Occipital lobe (tissue), 2 donors: Measurements from ENCODE around the gene MBNL1. TPM values are rescaled to one million over a fixed set of nuclear protein-coding genes. Genes with fewer than 3 reads are reported as not detected.
"Not testable (repeated sequence)": the region's sequence is repeated elsewhere in the genome, so short reads cannot be mapped to it uniquely, and the experiment has no call there.

Source experiments
- DNase-seq: peaks from one replicate; lab custom pipeline; 2025; lab: John Stamatoyannopoulos, UW
- total RNA-seq: library from RNA; depleted of rRNA; stranded (reverse); fragments of >200 nt; gene quantifications from one replicate; pipeline ENCODE4 v1.2.3, GENCODE V29; 2014

The MBNL1 gene
- total RNA-seq, 1 donor from 2014 or later, result 68.5 TPM

DNA sequence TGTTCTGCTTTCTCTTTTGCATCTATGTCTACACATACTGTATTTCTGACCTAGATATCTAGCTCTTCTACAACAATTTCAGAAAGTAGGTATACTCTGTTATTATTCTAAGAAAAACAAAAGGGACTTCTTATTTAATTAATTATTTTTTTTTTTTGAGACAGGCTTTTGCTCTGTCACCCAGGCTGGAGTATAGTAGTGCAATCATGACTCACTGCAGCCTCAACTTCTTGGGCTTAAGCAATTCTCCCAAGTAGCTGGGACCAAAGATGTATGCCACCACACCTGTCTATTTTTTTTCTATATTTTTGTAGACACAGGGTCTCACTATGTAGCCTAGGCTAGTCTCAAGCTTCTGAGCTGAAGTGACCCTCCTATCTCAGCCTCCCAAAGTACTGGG lies 130.6 kb downstream of the MBNL1 start:
- no peak for DNase-seq

DNA sequence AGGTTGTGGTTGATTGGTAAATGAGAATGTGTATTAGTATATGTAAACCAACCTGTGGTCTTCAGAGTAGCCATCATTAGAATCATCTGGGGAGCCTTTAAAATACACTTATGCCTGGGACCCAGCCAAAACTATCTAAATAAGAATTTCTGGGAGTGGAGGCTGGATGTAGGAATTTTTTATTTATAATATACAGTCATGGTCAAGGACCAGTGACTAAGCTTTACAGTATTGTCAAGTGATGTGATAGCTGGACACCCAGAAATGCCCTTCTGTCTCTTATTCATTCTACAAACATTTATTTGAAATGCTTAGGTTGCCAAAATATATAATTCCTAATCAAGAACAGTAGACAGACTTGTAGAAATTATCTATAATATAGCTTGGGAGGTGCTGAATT lies 132.2 kb downstream of the MBNL1 start:
- no peak for DNase-seq

DNA sequence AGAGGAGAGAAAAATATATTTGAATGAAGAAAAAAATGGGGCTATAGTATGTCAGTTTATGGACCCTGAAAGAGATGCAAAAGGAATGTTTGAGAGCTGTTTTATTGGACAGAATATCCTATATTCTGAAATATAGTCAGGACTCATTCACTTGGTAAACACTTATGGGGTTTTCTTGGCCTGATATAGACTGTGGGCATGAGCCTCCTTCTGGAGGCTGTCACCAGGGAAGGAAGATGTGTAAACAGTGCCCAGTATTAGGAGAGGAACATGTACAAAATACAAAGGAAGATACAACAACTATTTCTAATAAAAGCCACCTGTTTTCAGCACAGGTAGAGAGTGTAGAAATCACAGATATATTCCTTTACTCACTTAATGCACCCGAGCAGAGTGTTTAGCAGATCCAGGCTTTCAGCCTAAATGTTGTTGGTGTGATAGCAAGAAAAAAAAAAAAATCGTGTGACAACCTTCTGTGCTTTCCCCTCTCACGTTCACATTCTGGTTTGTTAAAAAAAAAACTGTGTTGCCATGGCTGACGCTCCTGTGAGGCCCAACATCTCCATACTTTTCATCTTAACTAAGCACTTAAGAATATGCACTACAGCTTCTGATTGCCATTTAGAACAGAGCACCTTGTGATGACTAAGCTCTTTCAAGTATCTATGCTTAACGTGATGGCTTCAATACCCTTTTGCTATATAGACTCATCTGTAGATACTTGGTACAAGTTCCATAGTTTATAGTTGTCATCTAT lies 134.1 kb downstream of the MBNL1 start:
- DNase-seq, result no peak

GRCh38 chr3:152403632-152404066 lies 134.9 kb downstream of the MBNL1 start:
- DNase-seq, result peak; percentile 25

- no peak for DNase-seq
These were observed 136.2 kb downstream of the MBNL1 start for GRCh38 chr3:152404976-152405375.

DNA sequence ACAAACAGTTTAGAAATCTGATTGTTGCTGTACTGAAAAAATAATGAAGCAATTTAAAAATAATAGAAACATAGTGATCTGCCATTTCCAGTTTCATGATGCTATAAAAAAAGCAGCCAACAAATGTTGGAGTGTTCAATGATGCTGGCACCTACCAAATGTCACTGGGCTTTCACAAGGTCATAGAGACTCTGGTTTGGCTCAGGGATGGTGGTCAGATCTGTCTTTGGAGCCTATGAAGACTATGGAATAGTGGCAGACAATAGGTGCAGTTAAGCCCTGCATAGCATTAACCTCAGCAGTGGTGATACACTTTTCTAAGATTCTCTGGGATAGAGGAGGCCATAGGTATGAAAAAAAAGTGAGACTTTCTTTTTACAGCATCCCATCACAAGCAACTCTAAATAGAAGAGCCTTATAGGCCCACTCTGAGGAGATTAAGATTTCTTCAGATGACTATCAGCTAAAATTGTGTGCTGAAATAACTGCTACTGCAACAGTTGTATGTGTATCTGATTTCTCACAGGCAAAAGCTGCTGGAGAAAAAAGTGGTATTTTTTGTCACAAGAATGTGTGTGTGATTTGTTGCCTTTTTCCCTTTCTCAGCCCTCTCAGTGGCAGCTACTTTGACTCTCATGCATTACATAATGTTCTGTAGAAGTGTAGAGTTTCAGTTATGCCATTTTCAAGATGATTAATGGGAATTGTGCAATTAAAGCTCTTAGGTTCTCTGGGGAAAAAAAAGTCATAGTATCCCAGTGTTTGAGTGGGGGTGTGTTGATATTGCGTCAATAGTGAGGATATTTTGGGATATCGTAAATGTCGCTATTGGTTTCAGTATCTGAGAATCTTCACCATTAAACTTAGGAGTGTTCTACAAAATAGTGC lies 137.4 kb downstream of the MBNL1 start:
- DNase-seq, result no peak

GRCh38 chr3:152413240-152413639 lies 144.5 kb downstream of the MBNL1 start:
- no peak for DNase-seq

- DNase-seq, result no peak
These were observed 148.3 kb downstream of the MBNL1 start for GRCh38 chr3:152416808-152417580.

DNA sequence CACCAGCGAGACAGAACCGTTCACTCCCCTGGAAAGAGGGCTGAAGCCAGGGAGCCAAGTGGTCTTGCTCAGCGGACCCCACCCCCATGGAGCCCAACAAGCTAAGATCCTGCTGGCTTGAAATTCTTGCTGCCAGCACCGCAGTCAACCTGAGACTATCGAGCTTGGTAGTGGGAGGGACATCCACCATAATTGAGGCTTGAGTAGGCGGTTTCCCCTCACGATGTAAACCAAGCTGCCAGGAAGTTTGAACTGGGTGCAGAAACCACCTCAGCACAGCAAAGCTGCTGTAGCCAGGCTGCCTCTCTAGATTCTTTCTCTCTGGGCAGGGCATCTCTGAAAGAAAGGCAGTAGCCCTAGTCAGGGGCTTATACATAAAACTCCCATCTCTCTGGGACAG lies 151.0 kb downstream of the MBNL1 start:
- no peak for DNase-seq

DNA sequence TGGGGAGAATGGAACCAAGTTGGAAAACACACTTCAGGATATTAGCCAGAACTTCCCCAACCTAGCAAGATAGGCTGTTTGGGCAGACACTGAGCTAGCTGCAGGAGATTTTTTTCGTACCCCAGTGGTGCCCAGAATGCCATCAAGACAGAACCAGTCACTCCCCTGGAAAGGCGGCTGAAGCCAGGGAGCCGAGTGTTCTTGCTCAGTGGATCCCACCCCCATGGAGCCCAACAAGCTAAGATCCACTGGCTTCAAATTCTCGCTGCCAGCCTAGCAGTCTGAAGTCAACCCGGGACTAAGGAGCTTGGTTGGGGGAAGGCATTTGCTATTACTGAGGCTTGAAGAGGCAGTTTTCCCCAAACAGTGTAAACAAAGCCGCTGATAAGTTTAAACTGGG lies 152.4 kb downstream of the MBNL1 start:
- DNase-seq, result no peak

GRCh38 chr3:152426393-152426792 lies 157.7 kb downstream of the MBNL1 start:
- DNase-seq, result no peak

GRCh38 chr3:152428577-152428976 lies 159.8 kb downstream of the MBNL1 start:
- no peak for DNase-seq

DNA sequence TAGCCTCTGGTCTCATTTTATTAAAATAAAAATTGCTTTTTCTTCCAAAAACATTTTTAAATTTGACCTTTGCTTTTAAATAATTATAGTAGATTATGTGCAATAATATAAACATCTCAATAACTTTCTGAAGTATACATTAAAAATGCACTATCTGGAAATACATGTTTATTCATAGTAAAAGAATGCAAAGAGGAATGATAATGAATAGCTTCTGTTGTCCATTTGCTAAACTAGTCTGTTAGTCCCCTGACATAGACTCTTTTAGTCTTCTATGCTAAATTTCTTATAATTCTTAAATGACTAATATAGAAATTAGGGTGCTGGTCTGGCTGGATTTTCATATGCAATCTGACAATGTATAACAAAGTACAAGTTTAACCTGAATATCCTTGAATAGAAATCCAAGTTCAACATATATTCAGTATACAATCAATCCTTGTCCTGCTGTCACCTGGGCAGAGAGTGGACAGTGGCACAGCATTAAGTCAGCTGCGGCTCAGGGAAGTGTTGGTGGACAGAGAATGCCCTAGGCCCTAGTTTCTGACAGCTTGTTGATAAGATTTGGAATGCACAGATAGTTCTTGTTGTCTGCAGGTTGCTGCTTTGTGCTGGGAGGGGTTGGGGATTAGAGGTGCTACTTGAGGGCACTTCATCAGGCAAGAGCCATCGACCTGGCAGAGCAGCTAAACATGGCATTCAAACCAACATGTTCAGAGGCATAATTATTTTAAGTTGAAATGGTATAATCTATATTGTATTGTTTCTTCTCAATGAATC lies 161.7 kb downstream of the MBNL1 start:
- DNase-seq, result no peak

DNA sequence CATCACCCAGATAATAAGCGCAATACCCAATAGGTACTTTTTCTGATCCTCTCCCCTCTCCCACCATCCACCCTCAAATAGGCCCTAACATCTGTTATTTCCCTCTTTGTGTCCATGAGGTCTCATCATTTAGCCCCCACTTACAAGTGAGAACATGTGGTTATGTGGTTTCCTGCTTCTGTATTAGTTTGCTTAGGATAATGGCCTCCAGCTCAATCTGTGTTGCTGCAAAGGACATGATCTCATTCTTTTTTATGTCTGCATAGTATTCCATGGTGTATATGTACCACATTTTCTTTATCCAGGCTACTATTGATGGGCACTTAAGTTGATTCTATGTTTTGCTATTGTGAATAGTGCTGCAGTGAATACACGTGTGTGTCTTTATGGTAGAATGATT lies 165.4 kb downstream of the MBNL1 start:
- no peak for DNase-seq

GRCh38 chr3:152435210-152435609 lies 166.5 kb downstream of the MBNL1 start:
- DNase-seq, result not testable (repeated sequence)

- no peak for DNase-seq
These were observed 168.2 kb downstream of the MBNL1 start for GRCh38 chr3:152436707-152437590.

DNA sequence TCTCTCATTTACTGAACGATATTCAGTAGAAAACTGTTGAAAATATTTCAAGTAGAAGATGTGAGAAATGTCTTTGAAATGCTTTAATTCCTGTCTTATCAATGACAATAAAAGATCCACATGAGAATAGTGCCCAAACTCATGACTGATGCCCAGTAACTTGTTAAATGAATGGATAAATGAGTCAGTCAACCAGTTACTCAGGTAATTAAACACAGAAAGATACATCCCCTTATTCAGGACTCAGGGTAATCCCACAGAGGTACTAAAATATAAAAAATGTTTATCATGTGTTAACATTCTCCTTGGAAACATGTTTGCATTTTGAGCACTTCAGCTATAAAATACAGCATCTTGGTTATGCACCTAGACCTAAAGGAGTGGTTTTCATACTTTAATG lies 169.5 kb downstream of the MBNL1 start:
- no peak for DNase-seq

GRCh38 chr3:152438706-152439105 lies 170.0 kb downstream of the MBNL1 start:
- DNase-seq, result no peak

DNA sequence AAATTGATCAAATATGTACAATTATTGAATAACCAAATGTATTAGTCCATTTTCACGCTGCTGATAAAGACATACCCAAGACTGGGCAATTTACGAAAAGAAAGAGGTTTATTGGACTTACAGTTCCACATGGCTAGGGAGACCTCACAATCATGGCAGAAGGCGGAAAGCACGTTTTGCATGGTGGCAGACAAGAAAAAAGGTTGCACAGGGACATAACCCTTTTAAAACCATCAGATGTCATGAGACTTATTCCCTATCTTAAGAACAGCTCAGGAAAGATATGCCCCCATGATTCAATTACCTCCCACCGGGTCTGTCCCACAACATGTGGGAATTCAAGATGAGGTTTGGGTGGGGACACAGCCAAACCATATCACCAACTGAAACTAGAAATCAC lies 171.5 kb downstream of the MBNL1 start:
- DNase-seq, result not testable (repeated sequence)
